ENCODE results near the gene GBGT1. TPM values are rescaled to one million over a fixed set of nuclear protein-coding genes. Genes with fewer than 3 reads are reported as not detected.

Gene GBGT1
- 6.9 TPM for total RNA-seq

GRCh38 chr9:133163504-133164172 is at the start of gene GBGT1:
TSS of gene GBGT1 (minus strand) at chr9:133163914. CDS start at chr9:133162412, 1,502 bp downstream.

GRCh38 chr9:133208880-133209300 is 45.2 kb upstream of the GBGT1 start, which contains the start of gene OBP2B:
TSS of gene OBP2B (minus strand) at chr9:133209250. CDS start at chr9:133209199, 51 bp downstream.

GRCh38 chr9:133121198-133121914 is 42.4 kb downstream of the GBGT1 start, which contains the start of gene RALGDS:
TSS of gene RALGDS (minus strand) at chr9:133121240. CDS start at chr9:133121154, 86 bp downstream.

Other genes with a start within 250 kb of the GBGT1 start
- 129 TPM for gene TSC1, start 219.3 kb downstream of the GBGT1 start, total RNA-seq
- gene GFI1B, start 185.2 kb downstream of the GBGT1 start, total RNA-seq = not detected
- gene GTF3C5, start 132.9 kb downstream of the GBGT1 start, total RNA-seq = 49.8 TPM
- gene CEL, start 101.9 kb downstream of the GBGT1 start, total RNA-seq = 0.31 TPM
- 196 TPM for gene RALGDS, start 42.7 kb downstream of the GBGT1 start, total RNA-seq
- not detected for gene OBP2B, start 45.3 kb upstream of the GBGT1 start, total RNA-seq
- gene ABO, start 111.3 kb upstream of the GBGT1 start, total RNA-seq = not detected
- 17.5 TPM for gene SURF6, start 172.3 kb upstream of the GBGT1 start, total RNA-seq
- gene MED22, start 184.2 kb upstream of the GBGT1 start, total RNA-seq = 34.4 TPM
- 912 TPM for gene RPL7A, start 184.3 kb upstream of the GBGT1 start, total RNA-seq
- 10.6 TPM for gene SURF1, start 192.6 kb upstream of the GBGT1 start, total RNA-seq
- gene SURF2, start 192.6 kb upstream of the GBGT1 start, total RNA-seq = 14.1 TPM
- gene SURF4, start 212.1 kb upstream of the GBGT1 start, total RNA-seq = 66.4 TPM
- gene STKLD1, start 212.5 kb upstream of the GBGT1 start, total RNA-seq = 1.6 TPM

Measured in parietal lobe (tissue), 1 donor.